NCI-H1417 treated with DMSO at 0.1 percent for 48 hours (cell line): ENCODE data around the gene ZKSCAN8.

ENCODE experiments used
- DNase-seq: peaks from one replicate; lab custom pipeline; 2025; lab: John Stamatoyannopoulos, UW

The ZKSCAN8 gene

GRCh38 chr6:28139860-28140543 lies 1.7 kb upstream of the ZKSCAN8 start:
- DNase-seq = no peak

DNA sequence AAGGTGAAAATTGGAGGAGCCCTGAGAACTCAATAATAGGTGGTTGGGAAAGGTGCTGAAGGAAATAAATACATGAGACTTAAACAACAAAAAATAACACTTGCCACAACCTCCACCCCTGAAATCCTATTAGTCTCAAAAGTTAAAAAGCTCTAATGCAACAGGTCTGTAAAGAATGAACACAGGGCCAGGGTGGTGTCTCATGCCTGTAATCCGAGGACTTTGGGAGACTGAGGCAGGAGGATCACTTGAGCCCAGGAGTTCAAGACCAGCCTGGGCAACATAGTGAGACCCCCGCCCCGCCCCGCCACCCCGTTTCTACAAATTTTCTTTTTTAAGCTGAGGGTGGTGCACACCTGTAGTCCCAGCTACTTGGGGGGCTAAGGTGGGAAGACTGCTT lies 1.1 kb upstream of the ZKSCAN8 start:
- no peak for DNase-seq

- no peak for DNase-seq
These were observed 763 bp downstream of the ZKSCAN8 start for GRCh38 chr6:28142446-28142845.

DNA sequence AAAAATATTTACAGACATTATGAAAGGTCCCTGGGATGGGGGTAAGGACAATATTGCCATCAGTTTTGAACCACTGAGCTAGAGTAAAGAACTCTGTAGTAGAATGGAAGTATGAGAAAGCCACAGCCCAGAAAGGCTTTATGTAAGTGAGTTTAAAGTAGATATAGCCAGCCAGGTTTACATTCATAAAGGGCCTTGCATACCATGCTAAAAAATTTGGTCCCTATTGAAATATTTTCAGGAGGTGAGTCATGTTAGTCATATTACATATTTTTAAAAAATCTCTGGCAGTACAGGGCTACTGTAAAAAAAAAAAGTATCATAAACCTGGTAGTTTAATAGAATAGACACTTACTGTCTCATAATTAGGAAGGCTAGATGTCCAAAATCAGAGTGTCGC lies 3.5 kb downstream of the ZKSCAN8 start:
- DNase-seq = no peak

- DNase-seq = no peak
These were observed 10.8 kb downstream of the ZKSCAN8 start for GRCh38 chr6:28152531-28152930.

DNA sequence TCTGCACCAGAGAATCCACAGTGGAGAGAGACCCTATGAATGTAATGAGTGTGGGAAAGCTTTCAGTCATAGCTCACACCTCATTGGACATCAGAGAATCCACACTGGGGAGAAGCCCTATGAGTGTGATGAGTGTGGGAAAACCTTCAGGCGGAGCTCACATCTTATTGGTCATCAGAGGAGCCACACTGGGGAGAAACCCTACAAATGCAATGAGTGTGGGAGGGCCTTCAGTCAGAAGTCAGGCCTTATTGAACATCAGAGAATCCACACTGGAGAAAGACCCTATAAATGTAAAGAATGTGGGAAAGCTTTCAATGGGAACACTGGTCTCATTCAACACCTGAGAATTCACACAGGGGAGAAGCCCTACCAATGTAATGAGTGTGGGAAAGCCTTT lies 11.9 kb downstream of the ZKSCAN8 start:
- no peak for DNase-seq

- DNase-seq = no peak
These were observed 12.7 kb downstream of the ZKSCAN8 start for GRCh38 chr6:28154357-28154756.

DNA sequence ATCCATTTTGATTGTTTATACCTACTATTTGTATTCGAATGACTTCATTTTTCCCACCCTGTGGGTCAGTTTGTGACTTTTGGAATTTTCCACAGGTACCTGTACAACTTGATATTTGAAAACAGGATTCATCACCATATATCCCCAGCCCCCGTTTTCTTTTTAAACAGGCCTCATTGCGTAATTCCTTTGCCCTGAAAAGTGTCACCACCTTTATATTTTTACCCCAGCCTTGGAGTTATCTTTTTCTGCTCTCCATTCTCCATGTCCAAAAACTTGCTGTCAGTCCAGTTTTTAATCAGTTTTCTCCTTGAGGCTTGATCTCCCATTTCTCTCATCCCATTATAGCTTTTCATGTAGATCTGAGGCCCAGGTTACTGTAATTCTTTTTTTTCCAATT lies 16.6 kb downstream of the ZKSCAN8 start:
- DNase-seq = no peak

GRCh38 chr6:28159029-28159607 lies 17.4 kb downstream of the ZKSCAN8 start:
- no peak for DNase-seq

DNA sequence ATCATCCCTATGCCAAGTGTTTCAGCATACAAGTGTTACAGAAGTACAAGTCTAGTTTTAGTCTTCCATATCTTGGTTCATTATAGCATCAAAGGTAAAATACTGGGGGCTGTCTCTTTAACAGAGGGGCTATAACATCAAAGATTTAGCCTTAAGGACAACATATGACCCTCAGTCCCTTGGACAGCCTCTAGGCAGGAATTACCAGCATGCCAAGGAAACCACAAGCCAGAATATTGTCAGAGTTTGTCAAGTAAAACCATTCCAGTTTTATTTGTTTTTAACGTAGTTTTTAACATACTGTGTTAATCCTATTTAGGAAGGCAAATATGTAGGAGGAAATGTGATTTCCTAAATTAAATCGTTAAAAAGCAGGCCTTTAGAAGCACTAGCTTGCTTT lies 18.6 kb downstream of the ZKSCAN8 start:
- DNase-seq = no peak

DNA sequence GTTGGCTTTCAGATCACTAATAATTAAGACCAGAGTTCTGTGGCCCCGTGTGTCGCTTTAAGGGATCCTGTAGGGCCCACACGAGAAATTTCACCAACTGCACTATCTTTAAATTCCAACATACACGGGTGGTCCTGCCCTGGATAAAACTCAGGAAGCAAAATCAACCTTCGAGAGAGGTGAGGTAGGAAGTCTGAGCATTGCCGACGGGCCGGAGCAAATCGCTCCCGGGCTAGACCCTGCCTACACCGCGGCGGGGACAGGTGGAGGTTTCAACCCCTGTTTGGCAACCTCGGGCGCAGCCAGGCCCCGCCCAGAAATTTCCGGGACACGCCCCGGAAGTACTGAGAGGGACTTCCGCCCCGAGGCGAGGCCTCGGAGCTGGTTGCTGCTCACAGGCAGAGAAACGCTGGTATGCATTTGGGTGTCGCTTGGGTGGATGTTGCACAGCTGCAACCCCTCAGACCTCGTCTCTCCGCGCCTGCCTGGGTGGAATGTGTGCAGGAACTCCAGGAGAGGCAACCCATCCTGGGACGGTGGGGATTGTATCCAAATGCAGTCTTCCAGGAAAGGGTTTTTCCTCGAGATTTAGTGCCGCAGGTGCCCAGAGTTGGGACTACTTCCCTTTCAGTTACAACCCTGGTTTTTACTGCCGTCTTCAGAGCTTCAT lies 19.9 kb downstream of the ZKSCAN8 start:
- no peak for DNase-seq

DNA sequence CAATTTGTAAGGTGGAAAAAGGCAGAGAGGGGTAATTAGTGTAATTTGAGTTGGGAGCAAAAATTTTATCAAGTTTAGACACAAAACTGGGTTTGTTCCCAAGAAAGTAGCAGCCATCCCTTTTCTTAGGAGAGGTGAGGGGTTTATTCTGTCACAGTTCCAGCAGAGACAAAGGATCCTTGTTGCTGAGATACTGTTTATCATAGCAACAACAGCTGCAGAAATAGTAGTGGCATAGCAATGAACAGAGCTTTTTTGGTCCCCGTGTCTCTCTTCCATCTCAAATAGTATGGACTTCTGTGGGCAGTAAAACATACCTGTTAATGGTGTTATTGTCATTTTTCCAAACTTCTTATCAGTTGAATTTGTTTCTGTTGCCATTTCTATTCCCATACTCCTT lies 23.9 kb downstream of the ZKSCAN8 start:
- DNase-seq = no peak

GRCh38 chr6:28167068-28167467 lies 25.4 kb downstream of the ZKSCAN8 start:
- DNase-seq = no peak

DNA sequence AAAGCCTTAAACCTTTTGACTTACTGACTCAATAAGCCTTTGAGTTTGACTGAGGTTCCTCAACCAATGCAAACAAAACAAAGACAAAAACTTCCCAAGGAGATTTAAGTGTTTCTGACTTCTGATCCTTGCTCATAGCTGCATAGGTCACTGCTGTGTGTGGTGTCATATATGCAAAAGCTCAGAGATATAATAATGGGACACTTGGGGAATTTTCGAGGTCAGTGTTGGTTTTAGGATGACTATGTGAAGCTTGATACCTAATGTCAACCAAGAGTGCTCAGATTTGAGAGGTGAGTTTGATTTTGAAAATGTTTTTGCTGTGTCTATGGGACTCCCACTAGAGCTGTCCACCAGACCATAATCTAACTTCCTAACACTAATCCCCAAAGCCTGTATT lies 26.2 kb downstream of the ZKSCAN8 start:
- no peak for DNase-seq

GRCh38 chr6:28171271-28171670 lies 29.6 kb downstream of the ZKSCAN8 start:
- DNase-seq = no peak

DNA sequence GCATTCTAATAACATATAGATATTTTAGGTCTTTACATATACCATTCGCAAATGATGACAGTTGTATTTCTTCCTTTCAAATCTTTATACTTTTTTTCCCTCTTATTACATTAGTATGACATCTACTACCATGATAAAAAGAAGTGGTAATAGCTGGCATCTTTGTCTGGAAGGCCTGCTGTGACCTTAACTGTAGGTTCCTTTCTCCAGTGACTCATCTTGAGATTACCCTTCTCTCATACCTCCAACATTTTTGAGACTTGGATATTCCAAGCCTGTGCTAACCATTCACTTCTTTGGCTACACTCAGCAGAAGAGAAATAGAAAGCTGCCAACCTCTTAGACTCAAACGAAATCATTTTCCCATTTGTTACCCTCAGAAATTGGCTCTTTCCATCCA lies 30.3 kb downstream of the ZKSCAN8 start:
- DNase-seq = no peak

DNA sequence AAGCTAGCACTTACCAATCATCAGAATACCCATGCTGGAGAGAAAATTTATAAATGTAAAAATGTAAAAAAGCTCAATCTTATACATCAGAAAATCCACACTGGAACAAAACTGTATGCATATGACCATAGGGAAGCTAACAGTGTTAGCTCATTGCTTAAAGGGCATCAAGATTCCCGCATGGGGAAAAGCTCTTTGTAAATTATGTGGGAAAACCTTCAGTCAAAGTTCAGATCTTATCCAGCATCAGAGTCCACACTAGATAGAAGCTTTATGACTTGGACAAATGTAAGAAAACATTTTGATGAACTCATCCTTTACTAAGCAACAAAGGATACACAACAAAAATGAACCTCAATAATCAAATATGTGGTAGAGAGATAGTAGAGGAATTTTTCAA lies 34.7 kb downstream of the ZKSCAN8 start:
- DNase-seq = no peak

GRCh38 chr6:28182255-28182654 lies 40.6 kb downstream of the ZKSCAN8 start:
- DNase-seq = no peak

DNA sequence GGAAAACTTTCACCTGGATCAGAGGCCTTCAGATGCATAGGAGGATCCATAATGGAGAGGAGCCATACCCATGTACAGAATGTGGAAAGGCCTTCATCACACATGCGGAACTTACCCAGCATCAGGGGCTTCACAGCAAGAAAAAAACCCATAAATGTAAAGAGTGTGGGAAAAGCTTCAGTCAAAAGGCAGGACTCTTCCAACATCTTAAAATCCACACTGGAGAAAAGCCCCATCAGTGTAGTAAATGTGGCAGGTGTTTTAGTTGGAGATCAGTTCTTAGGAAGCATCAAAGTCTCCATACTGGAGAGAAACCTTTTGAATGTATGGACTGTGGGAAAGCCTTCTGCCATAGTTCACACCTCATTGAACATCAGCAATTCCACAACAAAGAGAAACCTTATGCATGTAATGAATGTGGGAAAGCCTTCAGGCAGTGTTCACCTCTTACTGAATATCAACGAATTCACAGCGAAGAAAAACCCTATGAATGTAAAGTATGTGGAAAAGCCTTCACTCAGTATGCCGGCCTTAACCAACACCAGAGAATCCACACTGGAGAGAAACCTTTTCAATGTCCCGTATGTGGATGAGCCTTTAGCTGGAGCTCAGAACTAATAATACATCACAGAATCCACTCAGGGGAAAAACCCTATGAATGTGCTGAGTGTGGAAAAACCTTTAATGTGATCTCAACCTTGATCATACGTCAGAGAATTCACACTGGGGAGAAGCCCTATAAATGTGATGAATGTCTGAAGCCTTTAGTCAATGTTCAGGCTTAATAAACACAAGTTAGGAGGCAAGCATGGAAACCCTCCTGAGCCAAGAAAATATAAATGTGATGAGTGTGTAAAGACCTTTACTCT lies 46.7 kb downstream of the ZKSCAN8 start:
- no peak for DNase-seq

- no peak for DNase-seq
These were observed 58.3 kb downstream of the ZKSCAN8 start for GRCh38 chr6:28200020-28200419.

DNA sequence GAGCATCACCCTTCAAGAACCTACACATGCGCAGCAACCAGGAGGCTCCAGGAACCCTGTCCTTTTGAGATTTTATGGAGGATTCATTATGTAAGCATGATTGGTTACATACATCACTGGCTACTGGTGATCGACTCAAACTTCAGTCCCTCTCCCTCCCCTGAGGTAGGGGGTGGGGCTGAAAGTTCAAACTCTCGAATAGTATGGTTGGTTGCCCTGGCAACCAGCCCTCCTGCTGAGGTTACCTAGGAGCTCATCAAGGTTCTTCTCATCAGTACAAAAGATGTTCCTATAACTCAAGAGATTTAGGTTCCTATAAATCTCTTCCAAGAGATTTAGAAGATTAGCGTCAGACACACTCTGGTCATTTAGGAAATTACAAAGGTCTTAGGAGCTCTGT lies 61.5 kb downstream of the ZKSCAN8 start:
- no peak for DNase-seq

DNA sequence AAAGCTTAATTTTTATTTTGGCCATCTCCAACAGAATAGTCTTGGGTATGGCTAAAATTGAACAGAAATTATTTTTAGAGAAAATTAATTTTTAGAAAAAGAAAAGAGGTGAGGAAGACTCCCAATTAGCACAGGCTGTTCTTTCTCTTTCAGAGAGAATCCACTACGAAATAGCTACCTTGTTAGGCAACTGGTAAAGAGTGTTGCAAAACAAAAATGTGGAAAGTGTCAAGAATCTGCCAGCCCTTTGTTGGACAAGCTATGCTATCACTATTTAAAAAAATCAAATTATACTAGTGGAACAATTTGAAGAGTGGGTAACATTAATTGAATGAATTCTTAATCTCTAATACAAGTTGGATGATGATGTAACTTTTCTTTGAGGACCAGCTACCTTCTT lies 64.2 kb downstream of the ZKSCAN8 start:
- DNase-seq = no peak

DNA sequence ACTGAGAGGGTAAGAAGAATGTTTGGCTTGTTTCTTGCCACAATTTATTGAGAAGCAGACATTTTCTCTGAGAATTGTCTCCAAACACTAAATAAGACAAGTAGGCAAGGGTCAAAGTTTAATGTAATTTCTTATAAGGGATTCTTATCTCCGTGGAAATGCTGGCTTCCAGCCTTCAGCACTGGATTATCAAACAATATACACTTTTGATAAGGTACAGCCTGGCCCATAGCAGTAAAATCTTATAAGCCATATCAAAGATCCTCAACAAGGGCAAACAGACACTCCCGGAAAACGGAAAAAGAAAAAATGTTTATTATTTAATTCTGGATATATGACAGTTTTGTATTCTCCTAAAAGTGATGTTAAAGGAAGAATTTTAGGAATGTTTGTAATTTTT lies 64.8 kb downstream of the ZKSCAN8 start:
- no peak for DNase-seq
